ENCODE data around the gene PDE8A.

Gene PDE8A

DNA sequence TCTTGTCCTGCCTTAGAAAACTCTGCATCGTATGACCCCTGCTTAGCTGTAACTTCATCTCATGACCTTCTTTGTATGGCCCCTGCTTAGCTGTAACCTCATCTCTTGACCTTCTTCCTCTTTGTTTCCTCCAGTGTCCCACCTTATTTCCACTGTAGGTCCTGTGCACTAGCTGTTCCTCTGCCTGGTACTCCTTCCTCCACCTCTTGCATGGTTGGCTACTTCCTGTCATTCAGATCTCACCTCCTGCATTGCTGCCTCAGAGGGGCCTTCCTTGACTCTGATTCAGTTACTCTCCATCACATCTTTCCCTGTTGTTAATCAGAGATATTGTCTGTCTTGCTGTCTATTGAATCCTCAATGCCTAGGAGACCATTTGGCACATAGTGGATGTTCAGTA, 63.2 kb downstream of the PDE8A start:
- no peaks in the 10 kb centered on the region for H3F3A ChIP-seq (ENCODE audit: insufficient read depth)
- TF ChIP-seq, protein P1, sequence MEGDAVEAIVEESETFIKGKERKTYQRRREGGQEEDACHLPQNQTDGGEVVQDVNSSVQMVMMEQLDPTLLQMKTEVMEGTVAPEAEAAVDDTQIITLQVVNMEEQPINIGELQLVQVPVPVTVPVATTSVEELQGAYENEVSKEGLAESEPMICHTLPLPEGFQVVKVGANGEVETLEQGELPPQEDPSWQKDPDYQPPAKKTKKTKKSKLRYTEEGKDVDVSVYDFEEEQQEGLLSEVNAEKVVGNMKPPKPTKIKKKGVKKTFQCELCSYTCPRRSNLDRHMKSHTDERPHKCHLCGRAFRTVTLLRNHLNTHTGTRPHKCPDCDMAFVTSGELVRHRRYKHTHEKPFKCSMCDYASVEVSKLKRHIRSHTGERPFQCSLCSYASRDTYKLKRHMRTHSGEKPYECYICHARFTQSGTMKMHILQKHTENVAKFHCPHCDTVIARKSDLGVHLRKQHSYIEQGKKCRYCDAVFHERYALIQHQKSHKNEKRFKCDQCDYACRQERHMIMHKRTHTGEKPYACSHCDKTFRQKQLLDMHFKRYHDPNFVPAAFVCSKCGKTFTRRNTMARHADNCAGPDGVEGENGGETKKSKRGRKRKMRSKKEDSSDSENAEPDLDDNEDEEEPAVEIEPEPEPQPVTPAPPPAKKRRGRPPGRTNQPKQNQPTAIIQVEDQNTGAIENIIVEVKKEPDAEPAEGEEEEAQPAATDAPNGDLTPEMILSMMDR (IDR thresholded peaks at IDR 0.05; ENCODE audit: insufficient read depth, low read length, poor library complexity, severe bottlenecking) = no peak
- TF ChIP-seq EZH2phosphoT487 (conservative IDR thresholded peaks at IDR 0.05; ENCODE audit: low read length) = no peak
- H4K20me1 ChIP-seq (ENCODE audit: low read depth, low read length) = peaks cover 4% of the 10 kb centered on the region; the same call in 1 of the 2 replicates
- H3K27me3 ChIP-seq (ENCODE audit: low read length) = no peaks in the 10 kb centered on the region
- H2AFZ ChIP-seq (ENCODE audit: low read depth, low read length, severe bottlenecking) = no peak overlapping the region
- H3K9me3 ChIP-seq (ENCODE audit: insufficient read depth, low read length) = no peaks in the 10 kb centered on the region
- H3K27ac ChIP-seq (ENCODE audit: low read depth, low read length) = no peak overlapping the region
- H3K9me2 ChIP-seq (replicated peaks; ENCODE audit: insufficient read depth, low read length) = no peaks in the 10 kb centered on the region
- no peaks in the 10 kb centered on the region for H3K36me3 ChIP-seq (ENCODE audit: low read length)
- no peak overlapping the region for H3K4me2 ChIP-seq (ENCODE audit: low read depth, low read length, poor library complexity, severe bottlenecking)
- no peaks in the 10 kb centered on the region for H3K79me2 ChIP-seq (ENCODE audit: insufficient read depth, low read length)
- H3K4me3 ChIP-seq (ENCODE audit: insufficient read depth, low read length, poor library complexity, severe bottlenecking) = no peak overlapping the region
- no peak overlapping the region for H3K9ac ChIP-seq (ENCODE audit: low read length)

DNA sequence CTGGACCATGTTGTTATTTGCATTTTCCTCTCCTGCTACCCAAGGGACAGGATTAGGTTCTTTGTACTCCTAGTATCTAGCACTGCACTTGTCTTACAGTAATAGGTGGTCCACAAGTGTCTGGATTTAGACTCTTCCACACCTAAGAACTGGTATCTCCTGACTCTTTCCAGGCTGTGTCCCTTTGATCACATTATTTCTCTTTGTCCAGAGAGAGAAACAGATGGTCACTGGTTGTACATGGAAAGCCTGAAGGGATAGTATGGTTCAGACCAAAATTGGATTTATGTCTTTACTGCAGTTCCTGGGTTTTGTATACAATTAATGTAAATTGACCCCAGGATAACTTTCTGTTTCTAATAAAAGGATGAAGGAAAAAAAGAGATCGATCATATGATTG, 64.0 kb downstream of the PDE8A start:
- H3K4me3 ChIP-seq (ENCODE audit: insufficient read depth, low read length, poor library complexity, severe bottlenecking) = no peak overlapping the region
- H4K20me1 ChIP-seq (ENCODE audit: low read depth, low read length) = peaks cover 4% of the 10 kb centered on the region; the same call in 1 of the 2 replicates
- no peak overlapping the region for H2AFZ ChIP-seq (ENCODE audit: low read depth, low read length, severe bottlenecking)
- H3K9me2 ChIP-seq (replicated peaks; ENCODE audit: insufficient read depth, low read length) = no peaks in the 10 kb centered on the region
- no peaks in the 10 kb centered on the region for H3K36me3 ChIP-seq (ENCODE audit: low read length)
- TF ChIP-seq, protein P1 (IDR thresholded peaks at IDR 0.05; ENCODE audit: insufficient read depth, low read length, poor library complexity, severe bottlenecking) = no peak
- TF ChIP-seq EZH2phosphoT487 (conservative IDR thresholded peaks at IDR 0.05; ENCODE audit: low read length) = no peak
- no peaks in the 10 kb centered on the region for H3K27me3 ChIP-seq (ENCODE audit: low read length)
- no peak overlapping the region for H3K9ac ChIP-seq (ENCODE audit: low read length)
- no peak overlapping the region for H3K4me2 ChIP-seq (ENCODE audit: low read depth, low read length, poor library complexity, severe bottlenecking)
- no peak overlapping the region for H3K27ac ChIP-seq (ENCODE audit: low read depth, low read length)
- no peaks in the 10 kb centered on the region for H3K9me3 ChIP-seq (ENCODE audit: insufficient read depth, low read length)
- H3K79me2 ChIP-seq (ENCODE audit: insufficient read depth, low read length) = no peaks in the 10 kb centered on the region
- no peaks in the 10 kb centered on the region for H3F3A ChIP-seq (ENCODE audit: insufficient read depth)

GRCh38 chr15:85047271-85047948, 65.8 kb downstream of the PDE8A start:
- H3K9me2 ChIP-seq (replicated peaks; ENCODE audit: insufficient read depth, low read length) = no peaks in the 10 kb centered on the region
- peaks cover 4% of the 10 kb centered on the region; the same call in 1 of the 2 replicates for H4K20me1 ChIP-seq (ENCODE audit: low read depth, low read length)
- no peak for TF ChIP-seq EZH2phosphoT487 (conservative IDR thresholded peaks at IDR 0.05; ENCODE audit: low read length)
- TF ChIP-seq, protein P1 (IDR thresholded peaks at IDR 0.05; ENCODE audit: insufficient read depth, low read length, poor library complexity, severe bottlenecking) = no peak
- no peak overlapping the region for H2AFZ ChIP-seq (ENCODE audit: low read depth, low read length, severe bottlenecking)
- no peaks in the 10 kb centered on the region for H3K36me3 ChIP-seq (ENCODE audit: low read length)
- H3K27ac ChIP-seq (ENCODE audit: low read depth, low read length) = no peak overlapping the region
- H3F3A ChIP-seq (ENCODE audit: insufficient read depth) = no peaks in the 10 kb centered on the region
- H3K79me2 ChIP-seq (ENCODE audit: insufficient read depth, low read length) = no peaks in the 10 kb centered on the region
- H3K27me3 ChIP-seq (ENCODE audit: low read length) = no peaks in the 10 kb centered on the region
- no peaks in the 10 kb centered on the region for H3K9me3 ChIP-seq (ENCODE audit: insufficient read depth, low read length)
- no peak overlapping the region for H3K4me2 ChIP-seq (ENCODE audit: low read depth, low read length, poor library complexity, severe bottlenecking)
- no peak overlapping the region for H3K9ac ChIP-seq (ENCODE audit: low read length)
- no peak overlapping the region for H3K4me3 ChIP-seq (ENCODE audit: insufficient read depth, low read length, poor library complexity, severe bottlenecking)
